Retinal pigment epithelial cell (primary cell): ENCODE measurements around the gene FIZ1.

Experiments used
- DNase-seq: peaks from one replicate; pipeline ENCODE4 v3.0.0-alpha.2; 2010; ENCODE audit warnings: low read depth
- H3K4me3 ChIP-seq: 2 replicates; pipeline ENCODE4 v1.5.1; 2011; ENCODE audit warnings: mild to moderate bottlenecking, low read length, control low read depth, moderate library complexity
- CTCF ChIP-seq: conservative IDR thresholded peaks from 2 replicates; pipeline ENCODE4 v1.5.1; 2011; ENCODE audit warnings: low read depth, low read length, control low read depth, inconsistent platforms

The FIZ1 gene

GRCh38 chr19:55594996-55595545 lies 4.2 kb downstream of the FIZ1 start:
- DNase-seq, result no peak
- no peak for TF ChIP-seq CTCF

DNA sequence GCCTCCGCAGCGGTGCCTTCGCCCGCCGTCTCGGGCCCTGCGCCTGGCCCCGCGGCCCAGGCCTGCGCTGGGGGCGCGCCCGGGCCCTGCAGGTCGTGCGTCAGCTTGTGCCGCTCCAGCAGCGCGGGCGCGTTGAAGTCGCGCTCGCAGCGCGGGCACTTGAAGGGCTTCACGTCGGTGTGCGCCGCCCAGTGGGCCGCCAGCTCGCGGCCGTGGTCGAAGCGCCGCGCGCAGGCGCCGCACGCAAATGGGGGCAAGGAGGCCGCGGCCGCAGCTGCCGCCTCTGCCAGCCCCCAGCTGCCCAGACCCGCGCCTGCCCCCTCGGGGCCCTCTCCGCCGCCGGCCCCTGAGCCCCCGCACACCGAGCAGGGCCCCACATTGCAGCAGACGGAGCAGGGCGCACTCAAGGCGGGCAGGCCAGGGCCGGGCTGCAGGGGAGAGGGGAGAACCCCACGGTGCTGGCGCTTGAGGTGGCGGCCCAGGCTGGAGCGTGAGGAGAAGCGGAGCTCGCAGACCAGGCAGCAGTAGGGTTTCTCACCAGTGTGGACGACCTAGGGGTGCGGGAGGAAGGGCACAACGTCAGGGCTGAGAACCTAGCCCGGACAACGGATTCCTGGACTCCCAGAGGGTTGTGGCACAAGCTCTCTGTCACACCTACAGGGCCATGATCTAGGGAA lies 6.1 kb downstream of the FIZ1 start:
- DNase-seq, result no peak
- no peak overlapping the region for H3K4me3 ChIP-seq
- no peak for TF ChIP-seq CTCF

More at GRCh38 chr19:55594996-55595545, 4.2 kb downstream of the FIZ1 start:
- no peak overlapping the region for H3K4me3 ChIP-seq

- DNase-seq, result no peak
- H3K4me3 ChIP-seq, result no peak overlapping the region
- no peak for TF ChIP-seq CTCF
Measured at GRCh38 chr19:55592391-55593090, 6.8 kb downstream of the FIZ1 start.

DNA sequence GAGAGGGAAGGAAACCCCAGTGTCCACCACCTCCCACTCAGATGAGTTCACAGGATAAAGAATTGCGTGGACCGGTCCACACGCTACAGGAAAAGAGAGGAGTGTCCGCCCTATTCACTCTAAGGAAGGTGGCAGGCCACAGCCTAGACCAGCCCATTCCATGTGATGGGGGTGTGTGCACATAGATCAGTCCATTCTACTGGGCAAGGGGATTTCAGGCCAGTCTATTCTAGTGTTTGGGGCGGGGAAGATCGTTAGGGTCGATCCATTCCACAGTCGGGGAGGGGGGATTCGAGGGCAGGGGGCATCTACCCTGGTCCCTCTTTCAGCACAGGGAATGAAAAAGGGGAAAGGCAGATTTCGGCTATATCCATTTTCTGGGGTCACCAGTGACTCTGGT lies 7.8 kb downstream of the FIZ1 start:
- no peak overlapping the region for H3K4me3 ChIP-seq
- no peak for DNase-seq
- no peak for TF ChIP-seq CTCF

GRCh38 chr19:55590617-55591016 lies 8.7 kb downstream of the FIZ1 start:
- DNase-seq, result no peak
- no peak overlapping the region for H3K4me3 ChIP-seq
- TF ChIP-seq CTCF, result no peak

DNA sequence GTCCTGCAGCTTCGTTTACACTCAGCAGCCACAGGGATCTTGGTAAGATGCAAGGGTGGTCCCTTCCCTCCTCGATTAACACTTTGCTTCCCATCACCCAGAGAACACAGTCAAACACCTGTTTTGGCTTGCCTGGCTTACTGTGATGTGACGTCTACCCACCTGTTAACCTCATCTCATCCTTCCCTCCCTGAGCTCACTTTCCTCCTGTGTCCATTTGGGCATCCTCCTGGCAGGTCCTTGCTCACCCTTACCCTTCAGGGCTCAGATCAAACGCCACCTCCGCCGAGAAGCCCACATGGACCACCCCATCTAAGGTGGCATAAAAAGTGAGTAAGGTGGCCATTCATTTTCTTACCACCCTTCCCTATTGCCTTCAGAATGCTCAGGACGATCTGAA lies 9.2 kb downstream of the FIZ1 start:
- no peak for DNase-seq
- no peak for TF ChIP-seq CTCF
- no peak overlapping the region for H3K4me3 ChIP-seq

GRCh38 chr19:55588738-55589137 lies 10.6 kb downstream of the FIZ1 start:
- DNase-seq, result no peak

More at GRCh38 chr19:55588738-55589137, 10.6 kb downstream of the FIZ1 start:
- TF ChIP-seq CTCF, result no peak
- no peak overlapping the region for H3K4me3 ChIP-seq
